HCT116 (cell line): Measurements from ENCODE around the gene DPP6. TPM values are rescaled to one million over a fixed set of nuclear protein-coding genes. Genes with fewer than 3 reads are reported as not detected.

Experiments
- ATAC-seq: fragments of 200-7000 bp; cut with Tn5 transposase; 2 replicates; pipeline ENCODE4 v1.9.1; 2020; ENCODE audit warnings: mild to moderate bottlenecking, moderate library complexity
- BruUV-seq: library from RNA; stranded (reverse); fragments of 400-500 nt; replicated peaks from 2 replicates; lab custom pipeline; 2021; lab: Mats Ljungman, UMichigan
- CTCF ChIA-PET: fragments of 300-600 bp; sonication (Branson Sonifier 250); formaldehyde crosslinking; loops from one replicate; lab custom pipeline; 2021; ENCODE audit warnings: antibody characterized with exemption; lab: Charles Lee
- POLR2A ChIA-PET: fragments of 300-600, 350-600 bp; sonication (Branson Sonifier 250); formaldehyde crosslinking; loops from one replicate; lab custom pipeline; 2021; ENCODE audit warnings: antibody characterized with exemption; lab: Charles Lee
- RAD21 ChIA-PET, 2 experiments: fragments of 300-600 bp; sonication (Branson Sonifier 250); formaldehyde crosslinking; loops; one replicate each; lab custom pipeline; 2023; ENCODE audit warnings: low total read pairs in 2 of 2; ENCODE audit not compliant: uncharacterized antibody in 2 of 2, unreplicated experiment in 2 of 2, low non-redundant PET in 1 of 2; lab: Charles Lee
- DNase-seq: peaks from one replicate; pipeline ENCODE4 v3.0.0-alpha.2; 2010; ENCODE audit warnings: low read depth, low spot score
- H2AFZ ChIP-seq: fragments of 200-600 bp; shearing (Covaris generic), sonication (generic); 2 replicates; pipeline ENCODE4 v1.6.1; 2017; ENCODE audit warnings: low read depth, mixed run types, mixed read lengths, antibody characterized with exemption, low read length; ENCODE audit not compliant: poor library complexity, severe bottlenecking
- H3K27ac ChIP-seq: 2 replicates; pipeline ENCODE4 v1.5.1; 2012; ENCODE audit warnings: low read depth, low read length
- H3K27me3 ChIP-seq: fragments of 200-600 bp; sonication (generic); 2 replicates; pipeline ENCODE4 v1.6.1; 2016; ENCODE audit warnings: mixed run types, low read length, mixed read lengths; ENCODE audit not compliant: insufficient read depth
- H3K36me3 ChIP-seq, 2 experiments: fragments of 200-500 bp in 1 of 2; fragments of 200-600 bp in 1 of 2; sonication (Bioruptor generic) in 1 of 2; sonication (generic) in 1 of 2; 2 replicates each; pipeline versions ENCODE4 v1.5.1 to v1.6.1; 2014 to 2016; ENCODE audit warnings: low read length in 2 of 2, inconsistent platforms in 1 of 2, mixed read lengths in 1 of 2, mixed run types in 1 of 2; ENCODE audit not compliant: insufficient read depth in 2 of 2, control insufficient read depth in 1 of 2
- H3K4me1 ChIP-seq, 2 experiments: fragments of 200-600 bp in 1 of 2; sonication (generic) in 1 of 2; 2 replicates each; pipeline versions ENCODE4 v1.5.1 to v1.6.1; 2012 to 2017; ENCODE audit warnings: low read length in 2 of 2, inconsistent platforms in 1 of 2, mild to moderate bottlenecking in 1 of 2, mixed read lengths in 1 of 2, mixed run types in 1 of 2, moderate library complexity in 1 of 2; ENCODE audit not compliant: insufficient read depth in 2 of 2, control insufficient read depth in 1 of 2
- H3K4me2 ChIP-seq: fragments of 200-600 bp; sonication (generic); 2 replicates; pipeline ENCODE4 v1.6.1; 2017; ENCODE audit warnings: mixed run types, low read length, mixed read lengths
- H3K4me3 ChIP-seq, 2 experiments: fragments of 200-600 bp in 1 of 2; sonication (generic) in 1 of 2; replicated peaks in 1 of 2; 2 replicates each; pipeline ENCODE4 v1.5.1; 2011 to 2016; ENCODE audit warnings: low read length in 2 of 2, control low read depth in 1 of 2, low read depth in 1 of 2, mild to moderate bottlenecking in 1 of 2, mixed read lengths in 1 of 2, mixed run types in 1 of 2
- H3K79me2 ChIP-seq: fragments of 200-600 bp; sonication (generic); 2 replicates; pipeline ENCODE4 v1.6.1; 2017; ENCODE audit warnings: mild to moderate bottlenecking, mixed run types, low read length, moderate library complexity, mixed read lengths; ENCODE audit not compliant: insufficient read depth
- H3K9ac ChIP-seq: fragments of 200-600 bp; sonication (generic); 2 replicates; pipeline ENCODE4 v1.6.1; 2016; ENCODE audit warnings: low read length, mixed read lengths
- H3K9me2 ChIP-seq: fragments of 200-600 bp; sonication (generic), shearing (Covaris generic); 2 replicates; pipeline ENCODE4 v1.6.1; 2017; ENCODE audit warnings: mixed run types, mild to moderate bottlenecking, moderate library complexity; ENCODE audit not compliant: insufficient read depth
- H3K9me3 ChIP-seq, 2 experiments: fragments of 200-500 bp in 1 of 2; fragments of 200-600 bp in 1 of 2; sonication (Bioruptor generic) in 1 of 2; sonication (generic) in 1 of 2; 2 replicates each; pipeline ENCODE4 v1.6.1; 2014 to 2017; ENCODE audit warnings: low read length in 2 of 2, mixed read lengths in 2 of 2, inconsistent platforms in 1 of 2, low read depth in 1 of 2, mild to moderate bottlenecking in 1 of 2, mixed run types in 1 of 2, moderate library complexity in 1 of 2; ENCODE audit not compliant: control insufficient read depth in 1 of 2, insufficient read depth in 1 of 2
- H4K20me1 ChIP-seq: fragments of 200-600 bp; sonication (generic), shearing (Covaris generic); 2 replicates; pipeline ENCODE4 v1.6.1; 2017; ENCODE audit warnings: mixed run types, mild to moderate bottlenecking, moderate library complexity; ENCODE audit not compliant: insufficient read depth
- EGR1 ChIP-seq: IDR thresholded peaks from 2 replicates; pipeline ENCODE4 v1.6.1; 2012; ENCODE audit warnings: low read depth
- ELF1 ChIP-seq: IDR thresholded peaks from 2 replicates; pipeline ENCODE4 v1.6.1; 2012; ENCODE audit warnings: low read depth, borderline replicate concordance
- EZH2 ChIP-seq: fragments of 200-600 bp; sonication (generic); IDR thresholded peaks from 2 replicates; pipeline ENCODE4 v1.6.1; 2017; ENCODE audit warnings: antibody characterized with exemption, mixed run types
- FOSL1 ChIP-seq: IDR thresholded peaks from 2 replicates; pipeline ENCODE4 v1.6.1; 2012; ENCODE audit warnings: low read depth
- MAX ChIP-seq: IDR thresholded peaks from 2 replicates; pipeline ENCODE4 v1.6.1; 2012
- POLR2A ChIP-seq: IDR thresholded peaks from 2 replicates; pipeline ENCODE4 v1.7.0; 2011; ENCODE audit warnings: borderline replicate concordance; ENCODE audit not compliant: insufficient read depth, insufficient read length; ENCODE audit errors: extremely low read depth
- SP1 ChIP-seq: IDR thresholded peaks from 2 replicates; pipeline ENCODE4 v1.6.1; 2012; ENCODE audit warnings: low read depth
- SRF ChIP-seq: IDR thresholded peaks from 2 replicates; pipeline ENCODE4 v1.6.1; 2012; ENCODE audit warnings: low read depth
- ZFX ChIP-seq: fragments of 450-650 bp; IDR thresholded peaks from 2 replicates; pipeline ENCODE4 v1.6.1; 2017
- ZNF274 ChIP-seq: fragments of 200-500 bp; sonication (Bioruptor generic); IDR thresholded peaks from 2 replicates; pipeline ENCODE4 v1.6.1; 2014; ENCODE audit warnings: mild to moderate bottlenecking, low read depth, low read length, inconsistent platforms
- intact Hi-C: fragments of 100-400 bp; cut with micrococcal nuclease; formaldehyde crosslinking; loops from 2 replicates; pipeline ENCODE4 v1.10.0; 2022
- total RNA-seq: library from RNA; stranded (reverse); gene quantifications from one replicate; pipeline ENCODE4 v1.2.1, GENCODE V29; 2021; ENCODE audit not compliant: unreplicated experiment
- TF ChIP-seq, protein P1 (sequence below): IDR thresholded peaks from 2 replicates; pipeline ENCODE4 v1.6.1; 2012
- TF ChIP-seq, protein P2 (sequence below): IDR thresholded peaks from 2 replicates; pipeline ENCODE4 v1.6.1; 2011; ENCODE audit warnings: mild to moderate bottlenecking, low read length, moderate library complexity; ENCODE audit not compliant: insufficient replicate concordance; ENCODE audit errors: extremely low read depth

Gene DPP6
- total RNA-seq, 1 experiment from 2014 or later = not detected

DNA sequence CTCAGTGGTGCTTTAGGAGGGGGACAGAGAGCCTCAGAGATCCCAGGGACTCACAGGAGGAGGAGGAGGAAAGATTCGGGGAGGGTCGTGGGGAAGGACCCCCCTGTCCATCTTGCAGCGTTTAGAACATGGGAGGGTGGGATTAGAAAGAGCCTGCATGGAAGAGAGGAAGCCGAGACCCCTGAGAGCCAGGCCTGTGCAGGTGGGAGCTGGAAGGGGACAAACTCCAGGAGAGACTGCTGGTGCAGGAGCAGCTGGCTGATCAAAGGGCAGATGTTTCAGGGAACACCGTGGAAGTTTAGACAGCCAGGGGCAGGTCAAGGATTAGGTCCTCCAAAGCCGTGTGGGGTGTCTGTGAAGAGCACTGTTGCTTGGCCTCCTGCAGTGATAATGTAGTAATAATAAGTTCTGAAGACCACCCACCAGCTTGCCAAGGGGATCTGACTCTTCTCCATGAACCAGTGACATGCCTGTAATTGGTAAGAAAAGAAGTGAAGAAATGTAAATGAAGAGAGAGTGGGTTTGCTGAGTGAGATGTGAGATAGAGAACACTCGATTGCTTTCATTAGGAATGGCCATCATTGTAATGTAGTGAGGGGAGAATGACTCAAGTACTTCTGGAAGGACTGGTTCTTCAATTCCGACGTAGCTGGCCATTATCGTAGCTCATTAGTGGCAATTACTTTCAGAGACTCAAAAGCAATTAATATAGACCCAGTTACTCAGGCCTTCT is 525.1 kb downstream of the DPP6 start:
- ChIA-PET CTCF (no interaction called here), RAD21 (no interaction called here), POLR2A (no interaction called here)
- ATAC-seq = no peak
- Histone ChIP-seq H3K9ac (no peak overlapping the region), H3K9me3 (peaks cover 15 to 18% of the 10 kb centered on the region in 2 experiments; a peak in 3 of 4 replicates), H3K79me2 (no peaks in the 10 kb centered on the region), H4K20me1 (no peaks in the 10 kb centered on the region), H3K4me3 (no peak overlapping the region), H3K4me1 (no peaks in the 10 kb centered on the region), H3K36me3 (no peaks in the 10 kb centered on the region), H3K27me3 (no peaks in the 10 kb centered on the region), H3K4me2 (no peak overlapping the region), H3K27ac (no peak overlapping the region), H2AFZ (no peak overlapping the region), H3K9me2 (no peaks in the 10 kb centered on the region)
- TF ChIP-seq ELF1 = no peak
- TF ChIP-seq, protein P1, sequence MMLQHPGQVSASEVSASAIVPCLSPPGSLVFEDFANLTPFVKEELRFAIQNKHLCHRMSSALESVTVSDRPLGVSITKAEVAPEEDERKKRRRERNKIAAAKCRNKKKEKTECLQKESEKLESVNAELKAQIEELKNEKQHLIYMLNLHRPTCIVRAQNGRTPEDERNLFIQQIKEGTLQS = no peak
- no peak for TF ChIP-seq ZFX
- no peak for TF ChIP-seq ZNF274
- TF ChIP-seq EZH2 = no peak
- no TSS peak for BruUV-seq
- DNase-seq = no peak
- intact Hi-C loops = no loop called here

GRCh38 chr7:154578336-154578735 is 526.1 kb downstream of the DPP6 start:
- peaks cover 15 to 18% of the 10 kb centered on the region in 2 experiments; a peak in 3 of 4 replicates for H3K9me3 ChIP-seq
- no TSS peak for BruUV-seq

More at GRCh38 chr7:154578336-154578735, 526.1 kb downstream of the DPP6 start:
- H3K4me3 ChIP-seq = no peak overlapping the region
- POLR2A ChIA-PET = no interaction called here
- RAD21 ChIA-PET = no interaction called here
- no peaks in the 10 kb centered on the region for H3K9me2 ChIP-seq
- H2AFZ ChIP-seq = no peak overlapping the region
- H3K4me2 ChIP-seq = no peak overlapping the region
- H4K20me1 ChIP-seq = no peaks in the 10 kb centered on the region
- intact Hi-C loops = no loop called here
- CTCF ChIA-PET = no interaction called here
- H3K4me1 ChIP-seq = no peaks in the 10 kb centered on the region
- H3K27me3 ChIP-seq = no peaks in the 10 kb centered on the region
- no peak overlapping the region for H3K9ac ChIP-seq
- ATAC-seq = no peak
- no peak for DNase-seq
- no peaks in the 10 kb centered on the region for H3K36me3 ChIP-seq
- H3K79me2 ChIP-seq = no peaks in the 10 kb centered on the region
- H3K27ac ChIP-seq = no peak overlapping the region
- no peak for TF ChIP-seq FOSL1
- TF ChIP-seq EGR1 = no peak
- no peak for TF ChIP-seq MAX
- TF ChIP-seq ZNF274 = no peak
- no peak for TF ChIP-seq SRF
- TF ChIP-seq POLR2A = no peak
- TF ChIP-seq, protein P2, sequence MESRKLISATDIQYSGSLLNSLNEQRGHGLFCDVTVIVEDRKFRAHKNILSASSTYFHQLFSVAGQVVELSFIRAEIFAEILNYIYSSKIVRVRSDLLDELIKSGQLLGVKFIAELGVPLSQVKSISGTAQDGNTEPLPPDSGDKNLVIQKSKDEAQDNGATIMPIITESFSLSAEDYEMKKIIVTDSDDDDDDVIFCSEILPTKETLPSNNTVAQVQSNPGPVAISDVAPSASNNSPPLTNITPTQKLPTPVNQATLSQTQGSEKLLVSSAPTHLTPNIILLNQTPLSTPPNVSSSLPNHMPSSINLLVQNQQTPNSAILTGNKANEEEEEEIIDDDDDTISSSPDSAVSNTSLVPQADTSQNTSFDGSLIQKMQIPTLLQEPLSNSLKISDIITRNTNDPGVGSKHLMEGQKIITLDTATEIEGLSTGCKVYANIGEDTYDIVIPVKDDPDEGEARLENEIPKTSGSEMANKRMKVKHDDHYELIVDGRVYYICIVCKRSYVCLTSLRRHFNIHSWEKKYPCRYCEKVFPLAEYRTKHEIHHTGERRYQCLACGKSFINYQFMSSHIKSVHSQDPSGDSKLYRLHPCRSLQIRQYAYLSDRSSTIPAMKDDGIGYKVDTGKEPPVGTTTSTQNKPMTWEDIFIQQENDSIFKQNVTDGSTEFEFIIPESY = no peak
- TF ChIP-seq, protein P1 = no peak
- no peak for TF ChIP-seq ZFX
- TF ChIP-seq SP1 = no peak
